Left renal pelvis (tissue), 4 donors: ENCODE results near the gene CCDC87. TPM values are rescaled to one million over a fixed set of nuclear protein-coding genes. Genes with fewer than 3 reads are reported as not detected.
"Not testable (repeated sequence)": the region's sequence is repeated elsewhere in the genome, so short reads cannot be mapped to it uniquely, and the experiment has no call there.

Source experiments
- DNase-seq, 4 donors: peaks; one replicate each; pipeline ENCODE4 v3.0.0-alpha.2; 2013; ENCODE audit warnings: low read depth in 4 of 4, low spot score in 3 of 4
- polyA plus RNA-seq, 4 donors: library from polyadenylated mRNA; unstranded; fragments of 120-200 nt; gene quantifications; one replicate each; pipeline ENCODE4 v1.2.1, GENCODE V29; 2013; ENCODE audit not compliant: insufficient read length in 4 of 4

The CCDC87 gene
- polyA plus RNA-seq, 4 donors, result 0.23 to 0.50 (median 0.28) TPM

- DNase-seq, result no peak
Observed at GRCh38 chr11:66617155-66617834, 24.4 kb upstream of the CCDC87 start.

GRCh38 chr11:66616379-66617154 is 23.7 kb upstream of the CCDC87 start, which contains the start of gene RBM14:
Gene RBM14, plus strand, starts transcription at chr11:66616630. Its CDS starts 91 bp downstream, at chr11:66616721.
- DNase-seq, result peak; percentile 98 to 99 (median 99)

GRCh38 chr11:66614073-66614472 is 21.2 kb upstream of the CCDC87 start:
- DNase-seq, result no peak

- DNase-seq, result no peak
Observed at GRCh38 chr11:66612458-66612857, 19.6 kb upstream of the CCDC87 start.

- DNase-seq, result no peak
Observed at GRCh38 chr11:66609721-66610617, 17.1 kb upstream of the CCDC87 start.

- DNase-seq, result no peak
Observed at GRCh38 chr11:66607126-66607834, 14.4 kb upstream of the CCDC87 start.

- DNase-seq, result not testable (repeated sequence)
Observed at GRCh38 chr11:66606608-66607007, 13.7 kb upstream of the CCDC87 start.

GRCh38 chr11:66604155-66604554 is 11.3 kb upstream of the CCDC87 start:
- no peak for DNase-seq

- DNase-seq, result no peak
Observed at GRCh38 chr11:66603072-66603471, 10.2 kb upstream of the CCDC87 start.

- DNase-seq, result no peak
Observed at GRCh38 chr11:66600631-66601233, 7.9 kb upstream of the CCDC87 start.

GRCh38 chr11:66600219-66600618 is 7.4 kb upstream of the CCDC87 start:
- DNase-seq, result no peak

- DNase-seq, result no peak
Observed at GRCh38 chr11:66598993-66599392, 6.1 kb upstream of the CCDC87 start.

- DNase-seq, result peak in 1 of 4 donors; percentile 40
Observed at GRCh38 chr11:66595245-66595904, 2.5 kb upstream of the CCDC87 start.

GRCh38 chr11:66593650-66594049 is 787 bp upstream of the CCDC87 start:
- no peak for DNase-seq

GRCh38 chr11:66593303-66593635 is 406 bp upstream of the CCDC87 start:
- DNase-seq, result no peak

- no peak for DNase-seq
Observed at GRCh38 chr11:66591175-66591574, 1.7 kb downstream of the CCDC87 start.

GRCh38 chr11:66589996-66590675 is 2.7 kb downstream of the CCDC87 start:
- DNase-seq, result no peak

GRCh38 chr11:66589315-66589714 is 3.5 kb downstream of the CCDC87 start:
- not testable (repeated sequence) for DNase-seq

- DNase-seq, result no peak
Observed at GRCh38 chr11:66586136-66586535, 6.7 kb downstream of the CCDC87 start.
